Inflammatory macrophage treated with lipopolysaccharide for 4 hours (primary cell): ENCODE data around the gene CHST3.
A peak's percentile ranks its signal among the peaks of the same experiment; 100 is the strongest.

ENCODE experiments used
- DNase-seq: peaks from one replicate; pipeline ENCODE4 v3.0.0-alpha.2; 2020

CHST3 gene

GRCh38 chr10:72035252-72035887 is 71.2 kb downstream of the CHST3 start:
- DNase-seq: no peak

- DNase-seq: no peak
These were observed 73.1 kb downstream of the CHST3 start for GRCh38 chr10:72037266-72037665.

- DNase-seq: no peak
These were observed 73.6 kb downstream of the CHST3 start for GRCh38 chr10:72037811-72038210.

GRCh38 chr10:72038458-72039001 is 74.3 kb downstream of the CHST3 start:
- DNase-seq: no peak

GRCh38 chr10:72039377-72039776 is 75.2 kb downstream of the CHST3 start:
- no peak for DNase-seq

GRCh38 chr10:72041491-72041890 is 77.3 kb downstream of the CHST3 start:
- DNase-seq: no peak

GRCh38 chr10:72043016-72043834 is 79.0 kb downstream of the CHST3 start:
- DNase-seq: no peak

GRCh38 chr10:72044417-72045041 is 80.3 kb downstream of the CHST3 start:
- no peak for DNase-seq

- DNase-seq: no peak
These were observed 81.4 kb downstream of the CHST3 start for GRCh38 chr10:72045586-72045985.

- peak; percentile 87 for DNase-seq
These were observed 84.4 kb downstream of the CHST3 start for GRCh38 chr10:72048450-72049124.

- DNase-seq: no peak
These were observed 85.3 kb downstream of the CHST3 start for GRCh38 chr10:72049472-72049871.

- DNase-seq: no peak
These were observed 86.0 kb downstream of the CHST3 start for GRCh38 chr10:72049969-72050781.

- DNase-seq: no peak
These were observed 86.7 kb downstream of the CHST3 start for GRCh38 chr10:72050873-72051272.

GRCh38 chr10:72053690-72054089 is 89.5 kb downstream of the CHST3 start:
- no peak for DNase-seq

- no peak for DNase-seq
These were observed 91.9 kb downstream of the CHST3 start for GRCh38 chr10:72056113-72056512.

- DNase-seq: no peak
These were observed 92.9 kb downstream of the CHST3 start for GRCh38 chr10:72056932-72057751.

- no peak for DNase-seq
These were observed 94.2 kb downstream of the CHST3 start for GRCh38 chr10:72058347-72058898.

- no peak for DNase-seq
These were observed 95.0 kb downstream of the CHST3 start for GRCh38 chr10:72058989-72059842.

GRCh38 chr10:72059843-72060822 is 95.9 kb downstream of the CHST3 start:
- no peak for DNase-seq
